ENCODE data around the gene TRAF2.

The TRAF2 gene

GRCh38 chr9:136913701-136914438 lies 27.6 kb downstream of the TRAF2 start:
- Histone ChIP-seq H3K9me3 (ENCODE audit: control insufficient read depth in 1 of 2, low read length in 2 of 2) (no peaks in the 10 kb centered on the region), H3K36me3 (ENCODE audit: control insufficient read depth in 1 of 2, insufficient read depth in 2 of 2, low read length in 2 of 2) (peaks cover 28 to 48% of the 10 kb centered on the region in 2 donors), H3K27me3 (ENCODE audit: low read depth, low read length) (no peaks in the 10 kb centered on the region), H3K4me3 (ENCODE audit: low read depth in 1 of 2, low read length in 2 of 2) (no peak overlapping the region), H3K4me1 (ENCODE audit: control insufficient read depth in 1 of 2, insufficient read depth in 2 of 2, low read length in 2 of 2) (no peaks in the 10 kb centered on the region), H3K27ac (ENCODE audit: low read length) (no peak overlapping the region)

GRCh38 chr9:136915632-136916329 lies 29.5 kb downstream of the TRAF2 start:
- peaks cover 37 to 43% of the 10 kb centered on the region in 2 donors for H3K36me3 ChIP-seq (ENCODE audit: control insufficient read depth in 1 of 2, insufficient read depth in 2 of 2, low read length in 2 of 2)
- H3K4me1 ChIP-seq (ENCODE audit: control insufficient read depth in 1 of 2, insufficient read depth in 2 of 2, low read length in 2 of 2): no peaks in the 10 kb centered on the region

GRCh38 chr9:136916330-136917184 lies 30.2 kb downstream of the TRAF2 start:
- no peaks in the 10 kb centered on the region for H3K27me3 ChIP-seq (ENCODE audit: low read depth, low read length)
- H3K36me3 ChIP-seq (ENCODE audit: control insufficient read depth in 1 of 2, insufficient read depth in 2 of 2, low read length in 2 of 2): peaks cover 38 to 49% of the 10 kb centered on the region in 2 donors
- H3K27ac ChIP-seq (ENCODE audit: low read length): no peak overlapping the region
- H3K4me3 ChIP-seq (ENCODE audit: low read depth in 1 of 2, low read length in 2 of 2): no peak overlapping the region
- no peaks in the 10 kb centered on the region for H3K9me3 ChIP-seq (ENCODE audit: control insufficient read depth in 1 of 2, low read length in 2 of 2)
- H3K4me1 ChIP-seq (ENCODE audit: control insufficient read depth in 1 of 2, insufficient read depth in 2 of 2, low read length in 2 of 2): no peaks in the 10 kb centered on the region

More at GRCh38 chr9:136915632-136916329, 29.5 kb downstream of the TRAF2 start:
- no peaks in the 10 kb centered on the region for H3K9me3 ChIP-seq (ENCODE audit: control insufficient read depth in 1 of 2, low read length in 2 of 2)
- no peak overlapping the region for H3K27ac ChIP-seq (ENCODE audit: low read length)
- H3K4me3 ChIP-seq (ENCODE audit: low read depth in 1 of 2, low read length in 2 of 2): no peak overlapping the region
- no peaks in the 10 kb centered on the region for H3K27me3 ChIP-seq (ENCODE audit: low read depth, low read length)

- Histone ChIP-seq H3K9me3 (ENCODE audit: control insufficient read depth in 1 of 2, low read length in 2 of 2) (no peaks in the 10 kb centered on the region), H3K36me3 (ENCODE audit: control insufficient read depth in 1 of 2, insufficient read depth in 2 of 2, low read length in 2 of 2) (peaks cover 38 to 49% of the 10 kb centered on the region in 2 donors)
Observed at GRCh38 chr9:136917902-136918301, 31.6 kb downstream of the TRAF2 start.

GRCh38 chr9:136920069-136920468 lies 33.8 kb downstream of the TRAF2 start:
- Histone ChIP-seq H3K9me3 (ENCODE audit: control insufficient read depth in 1 of 2, low read length in 2 of 2) (no peaks in the 10 kb centered on the region), H3K4me1 (ENCODE audit: control insufficient read depth in 1 of 2, insufficient read depth in 2 of 2, low read length in 2 of 2) (peaks cover 0 to 5% of the 10 kb centered on the region in 2 donors), H3K27ac (ENCODE audit: low read length) (no peak overlapping the region), H3K27me3 (ENCODE audit: low read depth, low read length) (no peaks in the 10 kb centered on the region), H3K36me3 (ENCODE audit: control insufficient read depth in 1 of 2, insufficient read depth in 2 of 2, low read length in 2 of 2) (peaks cover 27 to 47% of the 10 kb centered on the region in 2 donors), H3K4me3 (ENCODE audit: low read depth in 1 of 2, low read length in 2 of 2) (no peak overlapping the region)

More at GRCh38 chr9:136917902-136918301, 31.6 kb downstream of the TRAF2 start:
- no peak overlapping the region for H3K4me3 ChIP-seq (ENCODE audit: low read depth in 1 of 2, low read length in 2 of 2)
- H3K4me1 ChIP-seq (ENCODE audit: control insufficient read depth in 1 of 2, insufficient read depth in 2 of 2, low read length in 2 of 2): peaks cover 0 to 5% of the 10 kb centered on the region in 2 donors
- H3K27me3 ChIP-seq (ENCODE audit: low read depth, low read length): no peaks in the 10 kb centered on the region
- no peak overlapping the region for H3K27ac ChIP-seq (ENCODE audit: low read length)

- no peaks in the 10 kb centered on the region for H3K27me3 ChIP-seq (ENCODE audit: low read depth, low read length)
- H3K9me3 ChIP-seq (ENCODE audit: control insufficient read depth in 1 of 2, low read length in 2 of 2): no peaks in the 10 kb centered on the region
- no peak overlapping the region for H3K4me3 ChIP-seq (ENCODE audit: low read depth in 1 of 2, low read length in 2 of 2)
- H3K27ac ChIP-seq (ENCODE audit: low read length): no peak overlapping the region
- peaks cover 0 to 5% of the 10 kb centered on the region in 2 donors for H3K4me1 ChIP-seq (ENCODE audit: control insufficient read depth in 1 of 2, insufficient read depth in 2 of 2, low read length in 2 of 2)
- H3K36me3 ChIP-seq (ENCODE audit: control insufficient read depth in 1 of 2, insufficient read depth in 2 of 2, low read length in 2 of 2): peaks cover 22 to 44% of the 10 kb centered on the region in 2 donors
Observed at GRCh38 chr9:136920734-136921231, 34.5 kb downstream of the TRAF2 start.

- Histone ChIP-seq H3K4me1 (ENCODE audit: control insufficient read depth in 1 of 2, insufficient read depth in 2 of 2, low read length in 2 of 2) (peaks cover 0 to 5% of the 10 kb centered on the region in 2 donors), H3K4me3 (ENCODE audit: low read depth in 1 of 2, low read length in 2 of 2) (no peak overlapping the region), H3K9me3 (ENCODE audit: control insufficient read depth in 1 of 2, low read length in 2 of 2) (no peaks in the 10 kb centered on the region), H3K27ac (ENCODE audit: low read length) (no peak overlapping the region), H3K27me3 (ENCODE audit: low read depth, low read length) (no peaks in the 10 kb centered on the region), H3K36me3 (ENCODE audit: control insufficient read depth in 1 of 2, insufficient read depth in 2 of 2, low read length in 2 of 2) (peaks cover 23 to 49% of the 10 kb centered on the region in 2 donors)
Observed at GRCh38 chr9:136921307-136921706, 35.0 kb downstream of the TRAF2 start.

- Histone ChIP-seq H3K27me3 (ENCODE audit: low read depth, low read length) (no peaks in the 10 kb centered on the region), H3K27ac (ENCODE audit: low read length) (no peak overlapping the region), H3K4me3 (ENCODE audit: low read depth in 1 of 2, low read length in 2 of 2) (no peak overlapping the region), H3K4me1 (ENCODE audit: control insufficient read depth in 1 of 2, insufficient read depth in 2 of 2, low read length in 2 of 2) (peaks cover 0 to 5% of the 10 kb centered on the region in 2 donors), H3K36me3 (ENCODE audit: control insufficient read depth in 1 of 2, insufficient read depth in 2 of 2, low read length in 2 of 2) (peaks cover 27 to 49% of the 10 kb centered on the region in 2 donors), H3K9me3 (ENCODE audit: control insufficient read depth in 1 of 2, low read length in 2 of 2) (no peaks in the 10 kb centered on the region)
Observed at GRCh38 chr9:136921718-136922117, 35.4 kb downstream of the TRAF2 start.

- H3K36me3 ChIP-seq (ENCODE audit: control insufficient read depth in 1 of 2, insufficient read depth in 2 of 2, low read length in 2 of 2): peaks cover 23 to 43% of the 10 kb centered on the region in 2 donors
- no peak overlapping the region for H3K4me3 ChIP-seq (ENCODE audit: low read depth in 1 of 2, low read length in 2 of 2)
- H3K4me1 ChIP-seq (ENCODE audit: control insufficient read depth in 1 of 2, insufficient read depth in 2 of 2, low read length in 2 of 2): peaks cover 0 to 5% of the 10 kb centered on the region in 2 donors
- H3K27me3 ChIP-seq (ENCODE audit: low read depth, low read length): no peaks in the 10 kb centered on the region
- no peaks in the 10 kb centered on the region for H3K9me3 ChIP-seq (ENCODE audit: control insufficient read depth in 1 of 2, low read length in 2 of 2)
- no peak overlapping the region for H3K27ac ChIP-seq (ENCODE audit: low read length)
Observed at GRCh38 chr9:136922540-136922939, 36.2 kb downstream of the TRAF2 start.

GRCh38 chr9:136923881-136924280 lies 37.6 kb downstream of the TRAF2 start:
- H3K9me3 ChIP-seq (ENCODE audit: control insufficient read depth in 1 of 2, low read length in 2 of 2): no peaks in the 10 kb centered on the region
- no peaks in the 10 kb centered on the region for H3K27me3 ChIP-seq (ENCODE audit: low read depth, low read length)
- H3K36me3 ChIP-seq (ENCODE audit: control insufficient read depth in 1 of 2, insufficient read depth in 2 of 2, low read length in 2 of 2): peaks cover 20 to 40% of the 10 kb centered on the region in 2 donors
- no peak overlapping the region for H3K4me3 ChIP-seq (ENCODE audit: low read depth in 1 of 2, low read length in 2 of 2)
- H3K27ac ChIP-seq (ENCODE audit: low read length): no peak overlapping the region
- H3K4me1 ChIP-seq (ENCODE audit: control insufficient read depth in 1 of 2, insufficient read depth in 2 of 2, low read length in 2 of 2): peaks cover 0 to 5% of the 10 kb centered on the region in 2 donors

Data from muscle layer of duodenum (tissue), 2 donors.